Hepatocyte (in vitro differentiated cells): ENCODE measurements around the gene CEACAM16.

Source experiments
- CTCF ChIP-seq: fragments of 200-600 bp; sonication (generic); IDR thresholded peaks from 2 replicates; pipeline ENCODE4 v1.5.1; 2016; ENCODE audit warnings: antibody characterized with exemption, mild to moderate bottlenecking; ENCODE audit not compliant: poor library complexity
- EZH2 ChIP-seq: fragments of 200-600 bp; sonication (generic); IDR thresholded peaks from 2 replicates; pipeline ENCODE4 v1.6.1; 2016; ENCODE audit warnings: antibody characterized with exemption, mild to moderate bottlenecking, borderline replicate concordance
- EZH2phosphoT487 ChIP-seq: fragments of 200-600 bp; sonication (generic); IDR thresholded peaks from one replicate; pipeline ENCODE4 v1.6.1; 2018; ENCODE audit warnings: antibody characterized with exemption, mild to moderate bottlenecking, low read depth, moderate library complexity; ENCODE audit not compliant: unreplicated experiment, severe bottlenecking

GRCh38 chr19:44744871-44745332 lies 46.0 kb downstream of the CEACAM16 start:
- TF ChIP-seq CTCF (no peak), EZH2 (no peak), EZH2phosphoT487 (no peak)
